NCI-H510A treated with DMSO at 0.1 percent for 48 hours (cell line): ENCODE results near the gene DNAJC18.

ENCODE experiments used
- DNase-seq: peaks from one replicate; lab custom pipeline; 2025; lab: John Stamatoyannopoulos, UW

The DNAJC18 gene

DNA sequence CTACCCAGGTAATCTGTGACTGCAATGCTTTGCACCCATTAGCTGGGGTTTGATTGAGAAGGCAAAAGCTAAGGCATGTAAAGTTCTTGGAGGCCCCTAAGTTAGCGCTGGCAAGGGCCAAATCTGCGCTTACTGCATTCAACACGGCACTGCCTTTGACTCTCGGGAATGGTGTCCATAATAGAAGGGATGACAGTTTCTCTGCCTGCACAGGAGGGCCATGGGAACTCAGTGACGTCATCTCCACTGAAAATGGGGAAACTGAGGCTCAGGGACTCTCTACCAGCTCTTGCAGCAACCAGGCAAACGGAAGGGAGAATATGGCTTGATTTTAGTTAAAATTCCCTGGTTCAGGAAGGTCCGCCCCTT, 35.9 kb downstream of the DNAJC18 start:
- no peak for DNase-seq

- DNase-seq, result no peak
Measured at GRCh38 chr5:139402561-139403158, 36.7 kb downstream of the DNAJC18 start.

DNA sequence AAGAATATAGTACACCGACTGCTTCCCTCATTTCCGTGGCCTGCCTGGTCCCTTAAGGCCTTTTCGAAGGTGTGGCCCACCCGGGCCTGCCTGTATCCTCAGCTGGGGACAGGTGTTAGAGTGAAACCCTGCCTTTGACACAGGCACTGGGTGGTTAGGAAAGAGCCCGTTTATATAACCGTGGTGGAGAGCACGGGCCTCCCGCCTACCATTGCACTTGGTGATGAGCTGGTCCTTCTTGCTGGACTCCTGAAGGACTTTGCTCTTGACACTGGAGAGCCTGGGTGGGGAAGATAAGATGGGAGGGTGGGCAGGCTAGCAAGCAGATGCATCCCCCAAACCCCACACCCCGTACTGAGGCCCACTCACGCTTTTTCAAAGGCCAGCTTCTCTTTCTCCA, 37.8 kb downstream of the DNAJC18 start:
- no peak for DNase-seq

GRCh38 chr5:139399501-139400121, 39.7 kb downstream of the DNAJC18 start:
- no peak for DNase-seq

DNA sequence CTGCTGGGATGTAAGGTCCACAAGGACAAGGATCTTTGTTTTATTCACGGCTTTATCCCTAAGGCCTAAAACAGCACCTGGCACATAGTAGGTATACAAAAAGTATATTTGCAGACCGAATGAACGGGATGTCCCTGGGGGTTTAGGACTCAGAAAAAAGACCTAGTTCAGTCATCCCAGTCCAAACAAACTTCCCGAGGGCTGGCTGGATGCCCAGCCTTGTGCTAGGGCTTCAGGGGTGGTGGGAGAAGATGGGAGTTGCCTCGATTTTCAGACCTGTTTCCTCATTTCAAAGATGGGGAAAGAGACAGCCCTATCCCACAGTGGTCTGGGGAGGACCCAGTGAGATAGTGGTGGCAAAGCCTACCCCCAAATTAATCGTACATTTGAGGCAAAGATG, 41.4 kb downstream of the DNAJC18 start:
- no peak for DNase-seq

DNA sequence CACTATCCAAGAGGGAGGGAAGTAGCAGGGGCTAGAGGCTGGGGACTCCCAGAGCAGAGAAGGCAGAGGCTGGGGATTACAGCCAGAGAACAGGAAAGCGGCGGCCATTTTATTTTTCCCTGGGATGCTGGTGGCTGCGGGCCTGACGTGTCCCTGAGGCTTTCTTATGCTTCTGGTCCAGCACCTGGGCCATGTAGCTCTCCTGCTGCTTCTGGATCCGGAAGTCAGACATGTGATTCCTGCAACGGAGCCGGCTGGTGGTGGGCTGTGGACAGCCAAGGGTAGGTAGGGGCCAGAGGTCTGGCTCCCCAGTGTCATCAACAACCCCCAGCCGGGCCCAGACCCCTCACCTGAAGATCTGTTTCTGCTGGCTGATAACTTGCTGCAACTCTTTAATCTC, 42.6 kb downstream of the DNAJC18 start:
- no peak for DNase-seq

DNA sequence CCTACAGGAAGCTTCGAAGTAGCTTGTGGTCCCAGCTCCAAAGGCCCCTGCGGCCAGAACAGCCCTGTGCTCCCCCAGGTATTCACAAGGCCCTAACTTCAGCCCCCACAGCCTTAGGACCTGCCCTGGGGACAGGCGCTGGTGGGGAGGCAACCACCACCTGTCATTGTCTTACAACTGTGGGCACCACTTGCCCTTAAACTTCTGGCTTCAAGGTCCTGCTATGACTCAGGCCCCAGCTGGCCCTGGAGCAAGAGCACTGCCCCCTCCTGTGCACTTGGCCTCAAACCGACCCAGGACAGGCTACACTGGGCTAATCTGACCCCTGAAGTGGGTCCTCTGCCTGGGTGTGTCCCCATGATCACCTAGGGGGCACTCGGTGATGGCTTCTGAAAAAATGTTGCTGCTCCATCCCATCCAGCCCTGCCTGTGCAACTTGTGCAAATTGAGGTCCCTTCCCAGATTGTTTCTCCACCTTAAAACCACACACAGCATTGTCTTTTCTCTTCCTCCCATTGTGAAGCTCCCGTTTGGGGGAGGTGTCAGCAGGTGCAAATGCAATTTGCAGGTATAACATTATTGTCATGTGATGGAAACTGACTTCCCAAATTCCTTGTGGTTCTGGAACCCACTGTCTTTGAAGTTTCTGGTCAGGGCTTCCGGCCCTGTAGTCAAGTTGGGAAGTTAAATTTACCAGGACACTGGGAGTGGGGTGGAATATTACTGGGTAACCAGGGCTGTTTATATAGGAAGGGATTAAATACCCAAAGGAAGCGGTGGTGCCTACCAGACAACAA, 43.3 kb downstream of the DNAJC18 start:
- no peak for DNase-seq

GRCh38 chr5:139394654-139395566, 44.4 kb downstream of the DNAJC18 start, which contains the start of gene PROB1:
Gene PROB1, minus strand, starts transcription at chr5:139395104. Its CDS starts 23 bp downstream, at chr5:139395081.
- no peak for DNase-seq

DNA sequence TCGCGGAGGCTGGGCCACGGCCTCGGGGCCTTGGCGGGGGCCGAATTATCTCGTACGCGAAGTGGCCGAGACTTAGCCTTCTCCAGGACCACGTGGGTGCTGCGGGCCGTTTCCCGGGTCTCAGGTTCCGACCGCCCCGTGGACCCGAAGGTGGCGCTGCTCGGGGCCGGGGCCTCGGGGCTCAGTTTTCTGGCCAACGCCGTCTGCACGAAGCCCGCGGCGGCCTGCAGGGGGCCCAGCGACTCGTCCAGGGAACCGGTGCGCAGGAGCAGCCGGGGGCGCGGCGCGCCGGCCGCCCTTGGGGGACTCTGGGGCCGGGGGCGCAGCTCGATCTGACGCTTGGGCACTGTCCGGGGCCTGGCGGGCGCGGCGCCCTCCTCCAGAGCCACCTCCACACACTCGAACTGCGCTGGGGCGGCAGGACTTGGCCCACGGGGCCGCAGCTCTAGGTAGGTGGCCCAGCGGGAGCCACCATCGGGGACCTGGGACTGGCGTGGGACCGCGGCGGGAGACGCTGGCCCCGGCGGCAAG, 45.1 kb downstream of the DNAJC18 start:
- DNase-seq, result no peak

DNA sequence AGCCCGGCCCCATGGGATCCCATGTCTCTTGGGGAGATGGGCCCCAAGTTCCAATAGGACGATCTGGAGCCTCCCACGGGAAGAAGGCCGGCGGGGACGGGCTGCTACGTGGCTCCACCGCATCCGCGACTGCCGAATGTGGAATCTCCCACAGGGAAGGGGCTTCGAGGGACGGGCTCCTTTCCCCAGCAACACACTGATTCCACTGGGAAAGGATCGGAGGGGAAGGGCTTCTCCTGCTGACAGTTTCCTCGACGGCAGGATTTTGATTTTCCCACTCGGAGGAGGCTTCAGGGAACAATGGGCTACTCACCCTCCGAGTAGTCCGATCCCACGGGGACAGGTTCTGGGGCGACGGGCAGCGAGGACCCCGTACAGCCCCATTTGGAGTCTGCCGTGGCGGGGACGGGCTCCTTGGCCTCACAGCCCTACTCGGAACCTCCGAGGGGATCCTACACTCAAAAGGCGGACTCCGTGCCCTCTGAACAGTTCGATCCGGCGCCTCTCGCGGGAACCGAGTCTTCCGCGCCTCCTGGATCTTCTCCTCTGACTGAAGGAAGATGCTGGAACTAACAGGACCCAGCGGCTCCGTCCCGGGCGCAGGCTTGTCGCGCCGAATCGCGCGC, 45.7 kb downstream of the DNAJC18 start:
- no peak for DNase-seq

GRCh38 chr5:139392678-139393496, 46.4 kb downstream of the DNAJC18 start:
- DNase-seq, result peak; percentile 56

GRCh38 chr5:139392324-139392677, 47.0 kb downstream of the DNAJC18 start:
- peak; percentile 36 for DNase-seq

- DNase-seq, result peak; percentile 5
Measured at GRCh38 chr5:139391570-139392323, 47.6 kb downstream of the DNAJC18 start.

- no peak for DNase-seq
Measured at GRCh38 chr5:139390639-139391569, 48.4 kb downstream of the DNAJC18 start.

- DNase-seq, result no peak
Measured at GRCh38 chr5:139389701-139390638, 49.4 kb downstream of the DNAJC18 start, which contains the start of gene MZB1. Gene MZB1, minus strand, starts transcription at chr5:139389913. Its CDS starts 57 bp downstream, at chr5:139389856.

DNA sequence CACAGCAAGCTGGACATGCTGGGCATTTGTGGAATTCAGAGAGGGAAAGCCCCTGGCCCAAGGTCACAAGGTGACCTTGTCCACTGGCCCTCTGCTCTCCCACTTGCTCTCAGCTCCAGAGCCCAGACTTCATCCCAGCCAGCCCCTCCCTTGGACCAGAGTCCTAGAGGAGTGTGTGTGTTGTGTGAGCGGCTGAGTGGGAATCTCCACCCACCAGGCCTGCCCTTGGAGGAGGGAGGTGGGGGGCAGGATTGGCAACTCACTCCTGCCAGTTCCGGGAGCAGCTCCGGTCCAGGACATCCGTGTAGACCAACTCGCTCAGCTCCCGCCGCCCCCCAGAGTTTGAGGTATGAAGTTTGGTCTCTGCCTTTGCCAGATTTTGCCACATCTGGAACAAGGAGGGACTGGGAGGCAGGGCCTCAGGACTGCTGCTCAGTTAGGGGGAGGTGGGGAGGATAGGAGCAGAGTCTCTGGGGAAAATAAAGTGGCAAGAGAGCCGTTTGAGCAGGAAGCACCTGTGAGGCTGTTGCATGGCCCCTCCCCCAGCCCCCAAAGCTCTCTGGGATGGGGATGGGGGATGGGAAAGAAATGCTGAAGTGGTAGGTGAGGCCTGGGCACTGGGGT, 51.0 kb downstream of the DNAJC18 start:
- DNase-seq, result peak; percentile 57

DNA sequence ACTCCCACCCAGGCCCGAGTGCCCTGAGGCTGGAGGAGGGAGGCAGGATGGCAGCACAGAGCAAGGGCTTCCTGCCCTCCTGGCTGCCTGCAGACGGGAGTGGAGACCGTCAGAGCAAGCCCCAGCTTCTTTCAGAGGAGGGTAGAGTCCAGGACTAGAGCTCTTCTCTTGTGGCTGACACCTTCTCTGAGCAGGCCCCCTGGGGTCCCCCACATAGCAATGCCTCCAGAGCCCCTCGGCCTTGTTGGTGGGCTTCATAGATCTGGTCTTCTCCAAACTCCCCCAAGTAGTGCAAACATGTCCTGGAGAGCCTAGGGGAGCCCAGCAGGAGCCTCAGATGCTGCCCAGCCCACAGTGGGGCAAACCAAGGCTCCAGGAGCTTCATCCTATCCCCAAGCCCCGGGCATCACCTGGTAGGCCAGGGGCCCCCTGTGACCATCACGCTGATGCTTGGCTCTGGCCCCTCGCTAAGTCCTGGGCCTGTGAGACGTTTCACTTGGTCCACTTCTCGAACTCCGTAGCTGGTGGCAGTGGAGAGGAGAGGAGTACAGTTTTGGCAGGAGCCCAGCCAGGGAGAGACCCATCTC, 51.6 kb downstream of the DNAJC18 start:
- DNase-seq, result no peak
